Lower leg skin (tissue), 3 donors: Measurements from ENCODE around the gene MRPL50.

Experiments used
- CTCF ChIP-seq, 3 donors: fragments of 450-650 bp; IDR thresholded peaks; one replicate each; pipeline ENCODE4 v1.5.1; 2016; ENCODE audit warnings: antibody characterized with exemption in 3 of 3, mild to moderate bottlenecking in 3 of 3, moderate library complexity in 2 of 3
- POLR2A ChIP-seq, 2 donors: fragments of 450-650 bp; IDR thresholded peaks; one replicate each; pipeline ENCODE4 v1.6.1; 2016 to 2017; ENCODE audit warnings: antibody characterized with exemption in 2 of 2, mild to moderate bottlenecking in 1 of 2, moderate library complexity in 1 of 2

DNA sequence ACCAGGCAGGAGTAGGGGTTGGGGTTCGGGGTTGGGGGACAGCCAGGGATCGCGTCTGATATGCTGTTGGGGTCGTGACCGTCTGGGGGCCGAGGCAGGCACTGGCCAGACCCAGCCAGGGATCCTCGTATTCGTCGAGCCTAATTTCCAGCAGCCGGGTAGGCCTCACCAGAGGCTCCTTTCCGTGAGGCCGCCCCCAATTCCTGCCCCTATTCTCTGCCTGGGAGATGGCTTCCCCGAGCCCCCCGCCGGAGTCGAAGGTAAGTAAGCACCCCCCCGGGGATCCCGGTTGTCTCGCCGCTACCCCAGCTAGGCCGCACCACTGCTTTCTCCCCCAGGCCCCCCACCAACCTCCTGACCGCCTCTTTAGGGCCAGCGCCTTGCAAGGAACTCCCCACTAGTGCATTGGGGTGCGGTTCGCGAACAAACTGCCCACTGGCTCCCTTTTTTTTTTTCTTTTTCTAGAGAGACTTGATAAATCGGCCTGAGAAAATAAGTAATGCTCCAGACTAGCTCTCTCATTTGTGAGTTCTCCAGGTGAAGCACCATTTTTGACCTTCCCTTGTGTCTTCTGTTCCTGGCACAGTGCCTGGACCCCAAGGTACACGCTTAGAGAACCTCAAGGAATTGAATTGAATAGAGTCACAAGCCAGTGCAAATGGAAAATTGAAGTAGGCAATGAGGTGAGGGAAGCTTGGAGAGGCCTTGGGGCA is 668 bp upstream of the MRPL50 start:
- no peak for TF ChIP-seq CTCF (IDR thresholded peaks at IDR 0.05)
- no peak for TF ChIP-seq POLR2A (IDR thresholded peaks at IDR 0.05)
